Urothelium cell line (cell line): Measurements from ENCODE around the gene PBX4.
"Not testable (repeated sequence)": the region's sequence is repeated elsewhere in the genome, so short reads cannot be mapped to it uniquely, and the experiment has no call there.

Experiments used
- DNase-seq: peaks from one replicate; pipeline ENCODE4 v3.0.0; 2011; ENCODE audit warnings: low spot score, mixed read lengths
- FAIRE-seq: peaks from 2 replicates; lab custom pipeline; 2011; peaks lifted over from hg19 to GRCh38; lab: Jason Lieb, UNC

Gene PBX4

GRCh38 chr19:19618219-19619051 lies at the start of gene PBX4:
Gene PBX4, minus strand, starts transcription at chr19:19618687. Its CDS starts 58 bp downstream, at chr19:19618629.
- peak; percentile 80 for DNase-seq
- FAIRE-seq = no peak

GRCh38 chr19:19665420-19665948 lies 47.0 kb upstream of the PBX4 start:
- DNase-seq, FAIRE-seq: not testable (repeated sequence)

GRCh38 chr19:19663256-19664120 lies 45.0 kb upstream of the PBX4 start, which contains the start of gene ATP13A1:
Gene ATP13A1, minus strand, starts transcription at chr19:19663676. Its CDS starts 10 bp downstream, at chr19:19663666.
- FAIRE-seq (no peak), DNase-seq (peak; percentile 64)

GRCh38 chr19:19662871-19663255 lies 44.4 kb upstream of the PBX4 start:
- DNase-seq = no peak
- FAIRE-seq = no peak

GRCh38 chr19:19662344-19662743 lies 43.9 kb upstream of the PBX4 start:
- no peak for DNase-seq
- FAIRE-seq = no peak

GRCh38 chr19:19661675-19662251 lies 43.3 kb upstream of the PBX4 start:
- DNase-seq (no peak), FAIRE-seq (no peak)

- no peak for FAIRE-seq
- no peak for DNase-seq
These were observed 42.7 kb upstream of the PBX4 start for GRCh38 chr19:19661141-19661674.

- DNase-seq = no peak
- no peak for FAIRE-seq
These were observed 41.3 kb upstream of the PBX4 start for GRCh38 chr19:19659646-19660245.

- FAIRE-seq = no peak
- no peak for DNase-seq
These were observed 38.9 kb upstream of the PBX4 start for GRCh38 chr19:19657397-19657783.

GRCh38 chr19:19656451-19657396 lies 38.2 kb upstream of the PBX4 start:
- no peak for FAIRE-seq
- no peak for DNase-seq

GRCh38 chr19:19655641-19656343 lies 37.3 kb upstream of the PBX4 start:
- DNase-seq (no peak), FAIRE-seq (no peak)

- DNase-seq = no peak
- no peak for FAIRE-seq
These were observed 36.6 kb upstream of the PBX4 start for GRCh38 chr19:19655051-19655594.

GRCh38 chr19:19654441-19654840 lies 36.0 kb upstream of the PBX4 start:
- no peak for DNase-seq
- FAIRE-seq = no peak

GRCh38 chr19:19653597-19654147 lies 35.2 kb upstream of the PBX4 start:
- FAIRE-seq (no peak), DNase-seq (no peak)

- DNase-seq (no peak), FAIRE-seq (no peak)
These were observed 34.2 kb upstream of the PBX4 start for GRCh38 chr19:19652482-19653295.

- FAIRE-seq = no peak
- no peak for DNase-seq
These were observed 32.6 kb upstream of the PBX4 start for GRCh38 chr19:19651076-19651475.

GRCh38 chr19:19650331-19650730 lies 31.8 kb upstream of the PBX4 start:
- no peak for FAIRE-seq
- DNase-seq = no peak
